GM12878 (cell line): ENCODE data around the gene RGS6. TPM values are rescaled to one million over a fixed set of nuclear protein-coding genes. Genes with fewer than 3 reads are reported as not detected.

Experiments used
- ATAC-seq: fragments of 200-7000 bp; cut with Tn5 transposase; 3 replicates; pipeline ENCODE4 v1.9.1; 2020; ENCODE audit warnings: mild to moderate bottlenecking, moderate library complexity
- BruUV-seq: library from RNA; stranded (reverse); fragments of 400-500 nt; replicated peaks from 2 replicates; lab custom pipeline; 2021; lab: Mats Ljungman, UMichigan
- CTCF ChIA-PET: fragments of 300-600 bp; sonication (Branson Sonifier 250); formaldehyde crosslinking; extraction: SDS; loops from one replicate; lab custom pipeline; 2021; ENCODE audit warnings: inconsistent platforms; lab: Yijun Ruan, JAX
- POLR2A ChIA-PET: fragments of 350-600 bp; formaldehyde crosslinking; extraction: SDS; loops from one replicate; lab custom pipeline; 2021; ENCODE audit warnings: inconsistent platforms; lab: Charles Lee
- RAD21 ChIA-PET: fragments of 300-600 bp; sonication (Branson Sonifier 250); formaldehyde crosslinking; loops from one replicate; lab custom pipeline; 2023; ENCODE audit warnings: antibody characterized with exemption; ENCODE audit not compliant: unreplicated experiment; lab: Charles Lee
- SMC1A ChIA-PET: fragments of 300-600 bp; sonication (Branson Sonifier 250); formaldehyde crosslinking; loops from one replicate; lab custom pipeline; 2023; ENCODE audit not compliant: unreplicated experiment, uncharacterized antibody; lab: Charles Lee
- DNase-seq: peaks from one replicate; pipeline ENCODE4 v3.0.0-alpha.2; 2011; ENCODE audit warnings: low read depth, low spot score
- FAIRE-seq: peaks from 3 replicates; lab custom pipeline; 2011; peaks lifted over from hg19 to GRCh38; lab: Jason Lieb, UNC
- H2AFZ ChIP-seq: 2 replicates; pipeline ENCODE4 v1.6.0; 2011; ENCODE audit warnings: low read depth, low read length, control low read depth; ENCODE audit not compliant: control insufficient read depth
- H3K27ac ChIP-seq: 2 replicates; pipeline ENCODE4 v1.5.1; 2011; ENCODE audit warnings: control low read depth; ENCODE audit not compliant: control insufficient read depth, insufficient read depth
- H3K27me3 ChIP-seq, 2 experiments: replicated peaks in 1 of 2; 2 replicates each; pipeline versions ENCODE4 v1.6.0 to v1.6.1; 2011; ENCODE audit warnings: low read length in 1 of 2; ENCODE audit not compliant: control insufficient read depth in 2 of 2, insufficient read depth in 2 of 2
- H3K36me3 ChIP-seq, 2 experiments: 2 replicates each; pipeline ENCODE4 v1.5.1; 2011; ENCODE audit warnings: low read length in 1 of 2; ENCODE audit not compliant: control insufficient read depth in 2 of 2, insufficient read depth in 2 of 2
- H3K4me1 ChIP-seq: 2 replicates; pipeline ENCODE4 v1.6.1; 2011; ENCODE audit warnings: mild to moderate bottlenecking, low read length, moderate library complexity, mixed read lengths; ENCODE audit not compliant: control insufficient read depth, insufficient read depth
- H3K4me2 ChIP-seq: 2 replicates; pipeline ENCODE4 v1.6.0; 2011; ENCODE audit warnings: control low read depth; ENCODE audit not compliant: control insufficient read depth, insufficient read depth
- H3K4me3 ChIP-seq: fragments of 200-600 bp; sonication (generic); 2 replicates; pipeline ENCODE4 v1.5.1; 2016
- H3K79me2 ChIP-seq: 2 replicates; pipeline ENCODE4 v1.6.0; 2011; ENCODE audit warnings: low read length; ENCODE audit not compliant: control insufficient read depth, insufficient read depth
- H3K9ac ChIP-seq: 2 replicates; pipeline ENCODE4 v1.8.0; 2011; ENCODE audit warnings: low read length, control low read depth, mixed read lengths; ENCODE audit not compliant: control insufficient read depth, insufficient read depth
- H3K9me3 ChIP-seq: replicated peaks from 3 replicates; pipeline ENCODE4 v1.5.1; 2011; ENCODE audit warnings: mild to moderate bottlenecking, low read length; ENCODE audit not compliant: control insufficient read depth, insufficient read depth
- H4K20me1 ChIP-seq: 2 replicates; pipeline ENCODE4 v1.6.0; 2011; ENCODE audit not compliant: control insufficient read depth, insufficient read depth
- BCL11A ChIP-seq: IDR thresholded peaks from 2 replicates; pipeline ENCODE4 v1.6.1; 2011; ENCODE audit warnings: low read depth, low read length
- DPF2 ChIP-seq: fragments of 450-650 bp; IDR thresholded peaks from 2 replicates; pipeline ENCODE4 v1.6.1; 2017; ENCODE audit warnings: mild to moderate bottlenecking
- ETV6 ChIP-seq, 2 experiments: fragments of 450-650 bp in 1 of 2; IDR thresholded peaks in 1 of 2; conservative IDR thresholded peaks in 1 of 2; 2 replicates each; pipeline ENCODE4 v1.6.1; 2014; ENCODE audit warnings: antibody characterized with exemption in 1 of 2, borderline replicate concordance in 1 of 2, low read depth in 1 of 2, mild to moderate bottlenecking in 1 of 2, moderate library complexity in 1 of 2
- IKZF2 ChIP-seq, 2 experiments: fragments of 450-650 bp; IDR thresholded peaks; 2 replicates each; pipeline ENCODE4 v1.6.1; 2017; ENCODE audit warnings: mild to moderate bottlenecking in 2 of 2, moderate library complexity in 2 of 2
- IRF4 ChIP-seq: IDR thresholded peaks from 2 replicates; pipeline ENCODE4 v1.6.1; 2011; ENCODE audit warnings: low read depth, low read length
- JUND ChIP-seq: IDR thresholded peaks from 2 replicates; pipeline ENCODE4 v1.6.1; 2012; ENCODE audit warnings: low read depth, mild to moderate bottlenecking, low read length, improper control_type of control experiment, moderate library complexity
- KAT2A ChIP-seq: conservative IDR thresholded peaks from 2 replicates; pipeline ENCODE4 v1.6.1; 2011; ENCODE audit warnings: low read depth, low read length; ENCODE audit not compliant: control insufficient read depth
- NFIC ChIP-seq: IDR thresholded peaks from 2 replicates; pipeline ENCODE4 v1.6.1; 2012; ENCODE audit warnings: low read depth, mild to moderate bottlenecking, inconsistent platforms, low read length, moderate library complexity
- NR2C2 ChIP-seq: IDR thresholded peaks from 2 replicates; pipeline ENCODE4 v1.6.1; 2011; ENCODE audit warnings: borderline replicate concordance, low read depth; ENCODE audit not compliant: control insufficient read depth, insufficient read length
- RUNX3 ChIP-seq: IDR thresholded peaks from 2 replicates; pipeline ENCODE4 v1.6.1; 2012; ENCODE audit warnings: low read length, inconsistent platforms
- SUPT20H ChIP-seq: IDR thresholded peaks from 2 replicates; pipeline ENCODE4 v1.6.1; 2011; ENCODE audit warnings: low read depth, mild to moderate bottlenecking, low read length, moderate library complexity, borderline replicate concordance; ENCODE audit not compliant: control insufficient read depth
- TCF7 ChIP-seq: IDR thresholded peaks from 2 replicates; pipeline ENCODE4 v1.6.1; 2014; ENCODE audit warnings: antibody characterized with exemption, borderline replicate concordance
- YY1 ChIP-seq: IDR thresholded peaks from 2 replicates; pipeline ENCODE4 v1.6.1; 2011; ENCODE audit warnings: low read depth, mild to moderate bottlenecking, low read length
- WGBS: methylation state at CpG from one replicate; pipeline ENCODE4 v1.1.6; 2016; ENCODE audit warnings: low lambda C conversion rate; ENCODE audit not compliant: insufficient replicate concordance, insufficient coverage; ENCODE audit errors: missing lambda C conversion rate; 5-methylcytosine and 5-hydroxymethylcytosine counted together
- in situ Hi-C: fragments of 300-500 bp; cut with MboI; formaldehyde crosslinking; loops from 9 replicates; pipeline ENCODE4 v1.14.3; 2018; ENCODE audit warnings: mixed read lengths
- intact Hi-C: fragments of 100-400 bp; cut with micrococcal nuclease; formaldehyde crosslinking; loops from one replicate; pipeline ENCODE4 v1.14.2; 2022; ENCODE audit not compliant: unreplicated experiment
- polyA plus RNA-seq, 11 experiments: library from polyadenylated mRNA; depleted of rRNA in 4 of 11; unstranded in 6 of 11; stranded (reverse) in 5 of 11; fragments of >200 nt; fragmentation: Nextera tagmentation in 4 of 11; fragmentation: Illumina TruSeq in 1 of 11; extraction: Ambion mirVana in 4 of 11; extraction: Trizol in 1 of 11; gene quantifications; 1 replicate in 1 of 11; 2 replicates in 10 of 11; pipeline versions ENCODE4 v1.2.1 to v1.2.3, GENCODE V29; 2011 to 2016; ENCODE audit warnings: inconsistent platforms in 2 of 11, missing spikeins in 2 of 11, low read depth in 1 of 11
- total RNA-seq, 4 experiments: library from RNA; depleted of rRNA in 3 of 4; stranded (reverse); fragments of >200 nt in 3 of 4; fragmentation: Illumina TruSeq in 1 of 4; extraction: Trizol in 1 of 4; gene quantifications; 2 replicates each; pipeline versions ENCODE4 v1.2.1 to v1.2.3, GENCODE V29; 2013 to 2021
- TF ChIP-seq, protein P1 (sequence below): fragments of 450-650 bp; IDR thresholded peaks from 2 replicates; pipeline ENCODE4 v1.6.1; 2017; ENCODE audit warnings: borderline replicate concordance
- TF ChIP-seq, protein P2 (sequence below): fragments of 450-650 bp; IDR thresholded peaks from 2 replicates; pipeline ENCODE4 v1.6.1; 2018; ENCODE audit warnings: mild to moderate bottlenecking, low read depth, moderate library complexity; ENCODE audit not compliant: partially characterized antibody
- TF ChIP-seq, protein P3 (sequence below): fragments of 450-650 bp; IDR thresholded peaks from 2 replicates; pipeline ENCODE4 v1.6.1; 2016; ENCODE audit warnings: mild to moderate bottlenecking
- TF ChIP-seq, protein P4 (sequence below): fragments of 150-350 bp; IDR thresholded peaks from 2 replicates; pipeline ENCODE4 v1.6.1; 2016; ENCODE audit warnings: low read depth, low read length

Gene RGS6
- total and polyA plus RNA-seq, 10 of the 15 experiments (the other 5 are each of a cell fraction or from before 2014, with no cell fraction given), result 3.9 to 18.1 (median 12.4) TPM

DNA sequence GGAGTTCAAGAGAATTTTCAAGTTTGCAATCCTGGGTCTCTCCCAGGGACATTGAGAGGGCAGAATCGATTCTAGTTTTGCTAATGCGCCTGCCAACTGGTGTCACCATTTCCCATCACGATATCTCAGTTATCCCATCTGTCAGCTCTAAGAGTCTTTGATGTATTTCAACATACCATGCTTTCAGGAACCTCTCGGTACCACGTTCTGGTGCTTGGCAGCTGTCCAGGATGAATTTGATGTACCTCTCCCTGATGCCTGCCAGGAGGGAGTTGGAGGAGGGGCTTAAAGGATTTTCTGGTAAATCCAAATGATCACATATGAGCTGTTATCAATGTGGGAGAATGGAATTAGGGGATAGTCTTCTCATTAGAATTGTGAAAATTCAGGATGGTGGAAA lies 332.5 kb downstream of the RGS6 start:
- DNase-seq (no peak), FAIRE-seq (no peak), ATAC-seq (no peak)
- in situ Hi-C loops (no loop called here), intact Hi-C loops (no loop called here)
- Histone ChIP-seq H3K36me3 (no peaks in the 10 kb centered on the region), H3K79me2 (no peaks in the 10 kb centered on the region), H3K27me3 (no peaks in the 10 kb centered on the region; a peak in 1 of 4 replicates), H3K4me2 (no peak overlapping the region), H3K27ac (no peak overlapping the region), H3K9me3 (no peaks in the 10 kb centered on the region; the same call in 2 of the 3 replicates), H2AFZ (no peak overlapping the region), H3K4me3 (no peak overlapping the region), H4K20me1 (no peaks in the 10 kb centered on the region), H3K4me1 (no peaks in the 10 kb centered on the region), H3K9ac (no peak overlapping the region)
- ChIA-PET SMC1A (no interaction called here), RAD21 (no interaction called here), POLR2A (no interaction called here), CTCF (no interaction called here)
- WGBS, result 42% methylated on average over 5 of the region's 5 CpGs
- no TSS peak for BruUV-seq
- no peak for TF ChIP-seq IRF4
- TF ChIP-seq KAT2A, result no peak
- TF ChIP-seq, protein P1, sequence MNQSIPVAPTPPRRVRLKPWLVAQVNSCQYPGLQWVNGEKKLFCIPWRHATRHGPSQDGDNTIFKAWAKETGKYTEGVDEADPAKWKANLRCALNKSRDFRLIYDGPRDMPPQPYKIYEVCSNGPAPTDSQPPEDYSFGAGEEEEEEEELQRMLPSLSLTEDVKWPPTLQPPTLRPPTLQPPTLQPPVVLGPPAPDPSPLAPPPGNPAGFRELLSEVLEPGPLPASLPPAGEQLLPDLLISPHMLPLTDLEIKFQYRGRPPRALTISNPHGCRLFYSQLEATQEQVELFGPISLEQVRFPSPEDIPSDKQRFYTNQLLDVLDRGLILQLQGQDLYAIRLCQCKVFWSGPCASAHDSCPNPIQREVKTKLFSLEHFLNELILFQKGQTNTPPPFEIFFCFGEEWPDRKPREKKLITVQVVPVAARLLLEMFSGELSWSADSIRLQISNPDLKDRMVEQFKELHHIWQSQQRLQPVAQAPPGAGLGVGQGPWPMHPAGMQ, result no peak
- TF ChIP-seq JUND, result no peak
- no peak for TF ChIP-seq DPF2
- no peak for TF ChIP-seq RUNX3
- no peak for TF ChIP-seq NR2C2
- TF ChIP-seq YY1, result no peak
- TF ChIP-seq, protein P2, sequence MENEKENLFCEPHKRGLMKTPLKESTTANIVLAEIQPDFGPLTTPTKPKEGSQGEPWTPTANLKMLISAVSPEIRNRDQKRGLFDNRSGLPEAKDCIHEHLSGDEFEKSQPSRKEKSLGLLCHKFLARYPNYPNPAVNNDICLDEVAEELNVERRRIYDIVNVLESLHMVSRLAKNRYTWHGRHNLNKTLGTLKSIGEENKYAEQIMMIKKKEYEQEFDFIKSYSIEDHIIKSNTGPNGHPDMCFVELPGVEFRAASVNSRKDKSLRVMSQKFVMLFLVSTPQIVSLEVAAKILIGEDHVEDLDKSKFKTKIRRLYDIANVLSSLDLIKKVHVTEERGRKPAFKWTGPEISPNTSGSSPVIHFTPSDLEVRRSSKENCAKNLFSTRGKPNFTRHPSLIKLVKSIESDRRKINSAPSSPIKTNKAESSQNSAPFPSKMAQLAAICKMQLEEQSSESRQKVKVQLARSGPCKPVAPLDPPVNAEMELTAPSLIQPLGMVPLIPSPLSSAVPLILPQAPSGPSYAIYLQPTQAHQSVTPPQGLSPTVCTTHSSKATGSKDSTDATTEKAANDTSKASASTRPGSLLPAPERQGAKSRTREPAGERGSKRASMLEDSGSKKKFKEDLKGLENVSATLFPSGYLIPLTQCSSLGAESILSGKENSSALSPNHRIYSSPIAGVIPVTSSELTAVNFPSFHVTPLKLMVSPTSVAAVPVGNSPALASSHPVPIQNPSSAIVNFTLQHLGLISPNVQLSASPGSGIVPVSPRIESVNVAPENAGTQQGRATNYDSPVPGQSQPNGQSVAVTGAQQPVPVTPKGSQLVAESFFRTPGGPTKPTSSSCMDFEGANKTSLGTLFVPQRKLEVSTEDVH, result no peak
- no peak for TF ChIP-seq BCL11A
- no peak for TF ChIP-seq NFIC
- no peak for TF ChIP-seq TCF7
- TF ChIP-seq SUPT20H, result no peak
- no peak for TF ChIP-seq ETV6 (conservative IDR thresholded peaks at IDR 0.05 in 1 of 2, IDR thresholded peaks at IDR 0.05 in 1 of 2; ENCODE audit: borderline replicate concordance in 1 of 2, low read depth in 1 of 2)
- TF ChIP-seq, protein P3, sequence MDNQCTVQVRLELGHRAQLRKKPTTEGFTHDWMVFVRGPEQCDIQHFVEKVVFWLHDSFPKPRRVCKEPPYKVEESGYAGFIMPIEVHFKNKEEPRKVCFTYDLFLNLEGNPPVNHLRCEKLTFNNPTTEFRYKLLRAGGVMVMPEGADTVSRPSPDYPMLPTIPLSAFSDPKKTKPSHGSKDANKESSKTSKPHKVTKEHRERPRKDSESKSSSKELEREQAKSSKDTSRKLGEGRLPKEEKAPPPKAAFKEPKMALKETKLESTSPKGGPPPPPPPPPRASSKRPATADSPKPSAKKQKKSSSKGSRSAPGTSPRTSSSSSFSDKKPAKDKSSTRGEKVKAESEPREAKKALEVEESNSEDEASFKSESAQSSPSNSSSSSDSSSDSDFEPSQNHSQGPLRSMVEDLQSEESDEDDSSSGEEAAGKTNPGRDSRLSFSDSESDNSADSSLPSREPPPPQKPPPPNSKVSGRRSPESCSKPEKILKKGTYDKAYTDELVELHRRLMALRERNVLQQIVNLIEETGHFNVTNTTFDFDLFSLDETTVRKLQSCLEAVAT, result no peak
- TF ChIP-seq, protein P4, sequence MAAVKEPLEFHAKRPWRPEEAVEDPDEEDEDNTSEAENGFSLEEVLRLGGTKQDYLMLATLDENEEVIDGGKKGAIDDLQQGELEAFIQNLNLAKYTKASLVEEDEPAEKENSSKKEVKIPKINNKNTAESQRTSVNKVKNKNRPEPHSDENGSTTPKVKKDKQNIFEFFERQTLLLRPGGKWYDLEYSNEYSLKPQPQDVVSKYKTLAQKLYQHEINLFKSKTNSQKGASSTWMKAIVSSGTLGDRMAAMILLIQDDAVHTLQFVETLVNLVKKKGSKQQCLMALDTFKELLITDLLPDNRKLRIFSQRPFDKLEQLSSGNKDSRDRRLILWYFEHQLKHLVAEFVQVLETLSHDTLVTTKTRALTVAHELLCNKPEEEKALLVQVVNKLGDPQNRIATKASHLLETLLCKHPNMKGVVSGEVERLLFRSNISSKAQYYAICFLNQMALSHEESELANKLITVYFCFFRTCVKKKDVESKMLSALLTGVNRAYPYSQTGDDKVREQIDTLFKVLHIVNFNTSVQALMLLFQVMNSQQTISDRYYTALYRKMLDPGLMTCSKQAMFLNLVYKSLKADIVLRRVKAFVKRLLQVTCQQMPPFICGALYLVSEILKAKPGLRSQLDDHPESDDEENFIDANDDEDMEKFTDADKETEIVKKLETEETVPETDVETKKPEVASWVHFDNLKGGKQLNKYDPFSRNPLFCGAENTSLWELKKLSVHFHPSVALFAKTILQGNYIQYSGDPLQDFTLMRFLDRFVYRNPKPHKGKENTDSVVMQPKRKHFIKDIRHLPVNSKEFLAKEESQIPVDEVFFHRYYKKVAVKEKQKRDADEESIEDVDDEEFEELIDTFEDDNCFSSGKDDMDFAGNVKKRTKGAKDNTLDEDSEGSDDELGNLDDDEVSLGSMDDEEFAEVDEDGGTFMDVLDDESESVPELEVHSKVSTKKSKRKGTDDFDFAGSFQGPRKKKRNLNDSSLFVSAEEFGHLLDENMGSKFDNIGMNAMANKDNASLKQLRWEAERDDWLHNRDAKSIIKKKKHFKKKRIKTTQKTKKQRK, result no peak
- TF ChIP-seq IKZF2 (IDR thresholded peaks at IDR 0.05), result no peak
